ENCODE measurements around the gene RUNX2.

- TF ChIP-seq USF2 (IDR thresholded peaks at IDR 0.05; ENCODE audit: low read length) (no peak), EZH2 (IDR thresholded peaks at IDR 0.05; ENCODE audit: low read depth, low read length, severe bottlenecking) (no peak), MAFK (IDR thresholded peaks at IDR 0.05; ENCODE audit: low read depth, low read length) (no peak), CHD2 (IDR thresholded peaks at IDR 0.05; ENCODE audit: low read length) (no peak), EP300 (IDR thresholded peaks at IDR 0.05; ENCODE audit: borderline replicate concordance in 1 of 2, low read depth in 2 of 2, low read length in 2 of 2) (no peak), JUND (IDR thresholded peaks at IDR 0.05; ENCODE audit: low read length) (no peak), POLR2A (IDR thresholded peaks at IDR 0.05; ENCODE audit: control extremely low read depth in 1 of 2, low read depth in 2 of 2, low read length in 2 of 2) (no peak), RAD21 (IDR thresholded peaks at IDR 0.05 in 1 of 2, conservative IDR thresholded peaks at IDR 0.05 in 1 of 2; ENCODE audit: low read depth in 2 of 2, low read length in 2 of 2) (no peak), SIN3A (conservative IDR thresholded peaks at IDR 0.05 in 1 of 2, IDR thresholded peaks at IDR 0.05 in 1 of 2; ENCODE audit: low read depth in 1 of 2, low read length in 2 of 2) (no peak), SAP30 (IDR thresholded peaks at IDR 0.05; ENCODE audit: insufficient read depth, insufficient replicate concordance, low read length) (no peak), RXRA (IDR thresholded peaks at IDR 0.05; ENCODE audit: insufficient read depth, low read depth, low read length) (no peak)
- TF ChIP-seq, protein P1, sequence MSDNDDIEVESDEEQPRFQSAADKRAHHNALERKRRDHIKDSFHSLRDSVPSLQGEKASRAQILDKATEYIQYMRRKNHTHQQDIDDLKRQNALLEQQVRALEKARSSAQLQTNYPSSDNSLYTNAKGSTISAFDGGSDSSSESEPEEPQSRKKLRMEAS (IDR thresholded peaks at IDR 0.05), result no peak
- TF ChIP-seq, protein P2, sequence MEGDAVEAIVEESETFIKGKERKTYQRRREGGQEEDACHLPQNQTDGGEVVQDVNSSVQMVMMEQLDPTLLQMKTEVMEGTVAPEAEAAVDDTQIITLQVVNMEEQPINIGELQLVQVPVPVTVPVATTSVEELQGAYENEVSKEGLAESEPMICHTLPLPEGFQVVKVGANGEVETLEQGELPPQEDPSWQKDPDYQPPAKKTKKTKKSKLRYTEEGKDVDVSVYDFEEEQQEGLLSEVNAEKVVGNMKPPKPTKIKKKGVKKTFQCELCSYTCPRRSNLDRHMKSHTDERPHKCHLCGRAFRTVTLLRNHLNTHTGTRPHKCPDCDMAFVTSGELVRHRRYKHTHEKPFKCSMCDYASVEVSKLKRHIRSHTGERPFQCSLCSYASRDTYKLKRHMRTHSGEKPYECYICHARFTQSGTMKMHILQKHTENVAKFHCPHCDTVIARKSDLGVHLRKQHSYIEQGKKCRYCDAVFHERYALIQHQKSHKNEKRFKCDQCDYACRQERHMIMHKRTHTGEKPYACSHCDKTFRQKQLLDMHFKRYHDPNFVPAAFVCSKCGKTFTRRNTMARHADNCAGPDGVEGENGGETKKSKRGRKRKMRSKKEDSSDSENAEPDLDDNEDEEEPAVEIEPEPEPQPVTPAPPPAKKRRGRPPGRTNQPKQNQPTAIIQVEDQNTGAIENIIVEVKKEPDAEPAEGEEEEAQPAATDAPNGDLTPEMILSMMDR (IDR thresholded peaks at IDR 0.05; ENCODE audit: control extremely low read depth in 1 of 3, insufficient read depth in 1 of 3, low read depth in 1 of 3, low read length in 3 of 3), result no peak
Observed at GRCh38 chr6:45567879-45568278, 239.7 kb downstream of the RUNX2 start.

All from H1 (cell line).